ENCODE measurements around the gene CDCA7L.

DNA sequence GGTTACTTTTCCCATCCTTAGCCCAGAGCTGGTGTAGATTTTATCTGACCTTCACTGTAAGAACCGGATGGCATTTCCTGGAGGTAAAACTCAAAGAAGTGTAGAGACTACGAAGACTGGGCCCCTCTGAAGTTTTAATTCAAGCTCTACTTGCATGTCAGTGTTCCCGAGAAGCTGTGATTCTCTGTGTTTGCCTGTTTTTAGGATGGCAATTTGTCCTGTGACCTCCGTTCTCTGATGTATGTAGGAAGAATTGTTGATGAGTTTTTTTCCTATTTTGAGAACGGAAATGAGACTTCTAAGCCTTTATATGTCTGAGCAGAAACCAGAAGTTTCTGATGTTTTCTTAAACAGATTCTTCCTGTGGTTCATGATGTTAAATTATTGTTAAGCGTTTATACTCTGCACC lies 94.1 kb downstream of the CDCA7L start:
- TF ChIP-seq EZH2phosphoT487 (IDR thresholded peaks at IDR 0.05; ENCODE audit: borderline replicate concordance, low read depth) (no peak), CTCF (IDR thresholded peaks at IDR 0.05) (no peak), NFIC (IDR thresholded peaks at IDR 0.05; ENCODE audit: borderline replicate concordance) (no peak), MXI1 (IDR thresholded peaks at IDR 0.05; ENCODE audit: low read depth, low read length) (no peak), RFX5 (IDR thresholded peaks at IDR 0.05; ENCODE audit: low read length) (no peak), SMC3 (IDR thresholded peaks at IDR 0.05; ENCODE audit: low read depth, low read length) (no peak), ELF1 (IDR thresholded peaks at IDR 0.05) (no peak)
- TF ChIP-seq, protein P1, sequence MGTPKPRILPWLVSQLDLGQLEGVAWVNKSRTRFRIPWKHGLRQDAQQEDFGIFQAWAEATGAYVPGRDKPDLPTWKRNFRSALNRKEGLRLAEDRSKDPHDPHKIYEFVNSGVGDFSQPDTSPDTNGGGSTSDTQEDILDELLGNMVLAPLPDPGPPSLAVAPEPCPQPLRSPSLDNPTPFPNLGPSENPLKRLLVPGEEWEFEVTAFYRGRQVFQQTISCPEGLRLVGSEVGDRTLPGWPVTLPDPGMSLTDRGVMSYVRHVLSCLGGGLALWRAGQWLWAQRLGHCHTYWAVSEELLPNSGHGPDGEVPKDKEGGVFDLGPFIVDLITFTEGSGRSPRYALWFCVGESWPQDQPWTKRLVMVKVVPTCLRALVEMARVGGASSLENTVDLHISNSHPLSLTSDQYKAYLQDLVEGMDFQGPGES (IDR thresholded peaks at IDR 0.05; ENCODE audit: low read depth, low read length) = no peak
